ENCODE data around the gene CAMSAP1. TPM values are rescaled to one million over a fixed set of nuclear protein-coding genes. Genes with fewer than 3 reads are reported as not detected.

CAMSAP1 gene
- total and polyA plus RNA-seq, 4 donors = 41.7 to 58.8 (median 45.0) TPM

GRCh38 chr9:135885100-135885853, 22.1 kb downstream of the CAMSAP1 start:
- WGBS (ENCODE audit: insufficient coverage) = 80% methylated on average over 3 of the region's 7 CpGs
- H3K9me3 ChIP-seq (ENCODE audit: control insufficient read depth, insufficient read depth, low read length) = no peaks in the 10 kb centered on the region
- no peaks in the 10 kb centered on the region for H3K27me3 ChIP-seq (ENCODE audit: control insufficient read depth, insufficient read depth, low read length)
- H3K4me3 ChIP-seq (ENCODE audit: low read depth, low read length) = no peak overlapping the region
- DNase-seq (ENCODE audit: low read depth in 4 of 6, low spot score in 6 of 6) = no peak
- H3K4me1 ChIP-seq (ENCODE audit: control insufficient read depth, insufficient read depth, low read length) = peaks cover 68% of the 10 kb centered on the region
- peaks cover 41% of the 10 kb centered on the region for H3K36me3 ChIP-seq (ENCODE audit: control insufficient read depth, insufficient read depth, low read length)
- no peak overlapping the region for H3K27ac ChIP-seq (ENCODE audit: low read depth, low read length)

- Histone ChIP-seq H3K4me3 (ENCODE audit: low read depth, low read length) (no peak overlapping the region), H3K27ac (ENCODE audit: low read depth, low read length) (no peak overlapping the region), H3K36me3 (ENCODE audit: control insufficient read depth, insufficient read depth, low read length) (peaks cover 37% of the 10 kb centered on the region), H3K9me3 (ENCODE audit: control insufficient read depth, insufficient read depth, low read length) (no peaks in the 10 kb centered on the region), H3K4me1 (ENCODE audit: control insufficient read depth, insufficient read depth, low read length) (peaks cover 64% of the 10 kb centered on the region), H3K27me3 (ENCODE audit: control insufficient read depth, insufficient read depth, low read length) (no peaks in the 10 kb centered on the region)
- DNase-seq (ENCODE audit: low read depth in 4 of 6, low spot score in 6 of 6) = no peak
- WGBS (ENCODE audit: insufficient coverage) = 62% methylated on average over 13 of the region's 16 CpGs
Observed at GRCh38 chr9:135884328-135885035, 22.9 kb downstream of the CAMSAP1 start.

- H3K9me3 ChIP-seq (ENCODE audit: control insufficient read depth, insufficient read depth, low read length) = no peaks in the 10 kb centered on the region
- H3K27me3 ChIP-seq (ENCODE audit: control insufficient read depth, insufficient read depth, low read length) = no peaks in the 10 kb centered on the region
- DNase-seq (ENCODE audit: low read depth in 4 of 6, low spot score in 6 of 6) = peak in 2 of 6 donors; percentile 44 to 59
- WGBS (ENCODE audit: insufficient coverage) = 60% methylated on average over 15 of the region's 15 CpGs
- H3K36me3 ChIP-seq (ENCODE audit: control insufficient read depth, insufficient read depth, low read length) = peaks cover 34% of the 10 kb centered on the region
- no peak overlapping the region for H3K4me3 ChIP-seq (ENCODE audit: low read depth, low read length)
- H3K4me1 ChIP-seq (ENCODE audit: control insufficient read depth, insufficient read depth, low read length) = peaks cover 55% of the 10 kb centered on the region
- no peak overlapping the region for H3K27ac ChIP-seq (ENCODE audit: low read depth, low read length)
Observed at GRCh38 chr9:135883410-135884089, 23.8 kb downstream of the CAMSAP1 start.

GRCh38 chr9:135882011-135882410, 25.3 kb downstream of the CAMSAP1 start:
- no peak overlapping the region for H3K27ac ChIP-seq (ENCODE audit: low read depth, low read length)
- no peak for DNase-seq (ENCODE audit: low read depth in 4 of 6, low spot score in 6 of 6)
- peaks cover 39% of the 10 kb centered on the region for H3K4me1 ChIP-seq (ENCODE audit: control insufficient read depth, insufficient read depth, low read length)
- H3K27me3 ChIP-seq (ENCODE audit: control insufficient read depth, insufficient read depth, low read length) = no peaks in the 10 kb centered on the region
- no peaks in the 10 kb centered on the region for H3K9me3 ChIP-seq (ENCODE audit: control insufficient read depth, insufficient read depth, low read length)
- H3K36me3 ChIP-seq (ENCODE audit: control insufficient read depth, insufficient read depth, low read length) = peaks cover 26% of the 10 kb centered on the region
- 91% methylated on average over 10 of the region's 12 CpGs for WGBS (ENCODE audit: insufficient coverage)
- H3K4me3 ChIP-seq (ENCODE audit: low read depth, low read length) = no peak overlapping the region

- Histone ChIP-seq H3K9me3 (ENCODE audit: control insufficient read depth, insufficient read depth, low read length) (no peaks in the 10 kb centered on the region), H3K36me3 (ENCODE audit: control insufficient read depth, insufficient read depth, low read length) (peaks cover 22% of the 10 kb centered on the region), H3K27me3 (ENCODE audit: control insufficient read depth, insufficient read depth, low read length) (no peaks in the 10 kb centered on the region), H3K4me1 (ENCODE audit: control insufficient read depth, insufficient read depth, low read length) (peaks cover 29% of the 10 kb centered on the region), H3K27ac (ENCODE audit: low read depth, low read length) (no peak overlapping the region), H3K4me3 (ENCODE audit: low read depth, low read length) (no peak overlapping the region)
- peak in 4 of 6 donors; percentile 1 to 52 (median 26) for DNase-seq (ENCODE audit: low read depth in 4 of 6, low spot score in 6 of 6)
- 48% methylated on average over 11 of the region's 12 CpGs for WGBS (ENCODE audit: insufficient coverage)
Observed at GRCh38 chr9:135880438-135880837, 26.9 kb downstream of the CAMSAP1 start.

- 65% methylated on average over 5 of the region's 8 CpGs for WGBS (ENCODE audit: insufficient coverage)
Observed at GRCh38 chr9:135879619-135880018, 27.7 kb downstream of the CAMSAP1 start.

GRCh38 chr9:135879237-135879601, 28.1 kb downstream of the CAMSAP1 start:
- no CpG with 5 or more reads among the region's 2 CpGs for WGBS (ENCODE audit: insufficient coverage)
- Histone ChIP-seq H3K27me3 (ENCODE audit: control insufficient read depth, insufficient read depth, low read length) (no peaks in the 10 kb centered on the region), H3K9me3 (ENCODE audit: control insufficient read depth, insufficient read depth, low read length) (no peaks in the 10 kb centered on the region), H3K27ac (ENCODE audit: low read depth, low read length) (no peak overlapping the region), H3K36me3 (ENCODE audit: control insufficient read depth, insufficient read depth, low read length) (peaks cover 22% of the 10 kb centered on the region), H3K4me3 (ENCODE audit: low read depth, low read length) (no peak overlapping the region), H3K4me1 (ENCODE audit: control insufficient read depth, insufficient read depth, low read length) (peaks cover 19% of the 10 kb centered on the region)
- DNase-seq (ENCODE audit: low read depth in 4 of 6, low spot score in 6 of 6) = no peak

More at GRCh38 chr9:135879619-135880018, 27.7 kb downstream of the CAMSAP1 start:
- peaks cover 22% of the 10 kb centered on the region for H3K36me3 ChIP-seq (ENCODE audit: control insufficient read depth, insufficient read depth, low read length)
- H3K27me3 ChIP-seq (ENCODE audit: control insufficient read depth, insufficient read depth, low read length) = no peaks in the 10 kb centered on the region
- peak in 1 of 6 donors; percentile 38 for DNase-seq (ENCODE audit: low read depth in 4 of 6, low spot score in 6 of 6)
- H3K4me1 ChIP-seq (ENCODE audit: control insufficient read depth, insufficient read depth, low read length) = peaks cover 21% of the 10 kb centered on the region
- H3K4me3 ChIP-seq (ENCODE audit: low read depth, low read length) = no peak overlapping the region
- no peak overlapping the region for H3K27ac ChIP-seq (ENCODE audit: low read depth, low read length)
- H3K9me3 ChIP-seq (ENCODE audit: control insufficient read depth, insufficient read depth, low read length) = no peaks in the 10 kb centered on the region

- Histone ChIP-seq H3K27me3 (ENCODE audit: control insufficient read depth, insufficient read depth, low read length) (no peaks in the 10 kb centered on the region), H3K36me3 (ENCODE audit: control insufficient read depth, insufficient read depth, low read length) (peaks cover 22% of the 10 kb centered on the region), H3K4me1 (ENCODE audit: control insufficient read depth, insufficient read depth, low read length) (peaks cover 14% of the 10 kb centered on the region), H3K9me3 (ENCODE audit: control insufficient read depth, insufficient read depth, low read length) (no peaks in the 10 kb centered on the region), H3K27ac (ENCODE audit: low read depth, low read length) (no peak overlapping the region), H3K4me3 (ENCODE audit: low read depth, low read length) (no peak overlapping the region)
- DNase-seq (ENCODE audit: low read depth in 4 of 6, low spot score in 6 of 6) = no peak
- 85% methylated on average over 8 of the region's 18 CpGs for whole genome bisulfite sequencing (ENCODE audit: insufficient coverage)
Observed at GRCh38 chr9:135878528-135879236, 28.7 kb downstream of the CAMSAP1 start.

GRCh38 chr9:135877791-135878527, 29.4 kb downstream of the CAMSAP1 start:
- no peaks in the 10 kb centered on the region for H3K9me3 ChIP-seq (ENCODE audit: control insufficient read depth, insufficient read depth, low read length)
- H3K36me3 ChIP-seq (ENCODE audit: control insufficient read depth, insufficient read depth, low read length) = peaks cover 22% of the 10 kb centered on the region
- H3K27ac ChIP-seq (ENCODE audit: low read depth, low read length) = no peak overlapping the region
- H3K27me3 ChIP-seq (ENCODE audit: control insufficient read depth, insufficient read depth, low read length) = no peaks in the 10 kb centered on the region
- no peak for DNase-seq (ENCODE audit: low read depth in 4 of 6, low spot score in 6 of 6)
- H3K4me3 ChIP-seq (ENCODE audit: low read depth, low read length) = no peak overlapping the region
- peaks cover 9% of the 10 kb centered on the region for H3K4me1 ChIP-seq (ENCODE audit: control insufficient read depth, insufficient read depth, low read length)
- WGBS (ENCODE audit: insufficient coverage) = 83% methylated on average over 8 of the region's 11 CpGs
